Breast epithelium (tissue), 3 donors: ENCODE measurements around the gene CEND1.

Source experiments
- CTCF ChIP-seq, 3 donors: fragments of 450-650 bp; IDR thresholded peaks; one replicate each; pipeline ENCODE4 v1.5.1; 2016 to 2017; ENCODE audit warnings: antibody characterized with exemption in 3 of 3, mild to moderate bottlenecking in 3 of 3, moderate library complexity in 3 of 3
- POLR2AphosphoS5 ChIP-seq, 3 donors: sonication (generic); formaldehyde crosslinking; IDR thresholded peaks; one replicate each; pipeline ENCODE4 v1.6.1; 2017; ENCODE audit warnings: antibody characterized with exemption in 3 of 3

GRCh38 chr11:833114-833791 is 43.4 kb upstream of the CEND1 start:
- TF ChIP-seq CTCF (IDR thresholded peaks at IDR 0.05) (no peak), POLR2AphosphoS5 (IDR thresholded peaks at IDR 0.05) (peak; percentile 19 to 40 (median 27))
